ENCODE results near the gene C14orf132. TPM values are rescaled to one million over a fixed set of nuclear protein-coding genes. Genes with fewer than 3 reads are reported as not detected.
"Not testable (repeated sequence)": the region's sequence is repeated elsewhere in the genome, so short reads cannot be mapped to it uniquely, and the experiment has no call there.

Gene C14orf132
- total RNA-seq, 2 experiments from 2014 or later, result 1.6 to 2.3 TPM

- CTCF ChIA-PET, result no interaction called here
- TF ChIP-seq, protein P1, sequence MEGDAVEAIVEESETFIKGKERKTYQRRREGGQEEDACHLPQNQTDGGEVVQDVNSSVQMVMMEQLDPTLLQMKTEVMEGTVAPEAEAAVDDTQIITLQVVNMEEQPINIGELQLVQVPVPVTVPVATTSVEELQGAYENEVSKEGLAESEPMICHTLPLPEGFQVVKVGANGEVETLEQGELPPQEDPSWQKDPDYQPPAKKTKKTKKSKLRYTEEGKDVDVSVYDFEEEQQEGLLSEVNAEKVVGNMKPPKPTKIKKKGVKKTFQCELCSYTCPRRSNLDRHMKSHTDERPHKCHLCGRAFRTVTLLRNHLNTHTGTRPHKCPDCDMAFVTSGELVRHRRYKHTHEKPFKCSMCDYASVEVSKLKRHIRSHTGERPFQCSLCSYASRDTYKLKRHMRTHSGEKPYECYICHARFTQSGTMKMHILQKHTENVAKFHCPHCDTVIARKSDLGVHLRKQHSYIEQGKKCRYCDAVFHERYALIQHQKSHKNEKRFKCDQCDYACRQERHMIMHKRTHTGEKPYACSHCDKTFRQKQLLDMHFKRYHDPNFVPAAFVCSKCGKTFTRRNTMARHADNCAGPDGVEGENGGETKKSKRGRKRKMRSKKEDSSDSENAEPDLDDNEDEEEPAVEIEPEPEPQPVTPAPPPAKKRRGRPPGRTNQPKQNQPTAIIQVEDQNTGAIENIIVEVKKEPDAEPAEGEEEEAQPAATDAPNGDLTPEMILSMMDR (IDR thresholded peaks at IDR 0.05), result no peak
- POLR2A ChIA-PET, result no interaction called here
- H3K36me3 Mint-ChIP-seq (ENCODE audit: low read depth), result no peaks in the 10 kb centered on the region
- DNase-seq (no peak), ATAC-seq (no peak)
- no peak overlapping the region for H3K4me3 Mint-ChIP-seq
- H3K9me3 Mint-ChIP-seq, result peaks cover 4% of the 10 kb centered on the region
- H3K4me1 Mint-ChIP-seq (ENCODE audit: low read depth), result no peaks in the 10 kb centered on the region
- intact Hi-C loops (cut with micrococcal nuclease), result no loop called here
- H3K27me3 Mint-ChIP-seq, result peaks cover 8% of the 10 kb centered on the region
- H3K27ac Mint-ChIP-seq, result no peak overlapping the region
Measured at GRCh38 chr14:96071561-96071960, 32.4 kb downstream of the C14orf132 start.

GRCh38 chr14:96072076-96072475, 32.9 kb downstream of the C14orf132 start:
- H3K27me3 Mint-ChIP-seq, result peaks cover 10% of the 10 kb centered on the region
- POLR2A ChIA-PET, result no interaction called here
- no peaks in the 10 kb centered on the region for H3K4me1 Mint-ChIP-seq (ENCODE audit: low read depth)
- H3K9me3 Mint-ChIP-seq, result peaks cover 4% of the 10 kb centered on the region
- H3K36me3 Mint-ChIP-seq (ENCODE audit: low read depth), result no peaks in the 10 kb centered on the region
- DNase-seq (no peak), ATAC-seq (no peak)
- H3K27ac Mint-ChIP-seq, result no peak overlapping the region
- TF ChIP-seq, protein P1 (IDR thresholded peaks at IDR 0.05), result no peak
- H3K4me3 Mint-ChIP-seq, result no peak overlapping the region
- intact Hi-C loops (cut with micrococcal nuclease), result no loop called here
- CTCF ChIA-PET, result no interaction called here

GRCh38 chr14:96072746-96073145, 33.6 kb downstream of the C14orf132 start:
- POLR2A ChIA-PET, result no interaction called here
- intact Hi-C loops (cut with micrococcal nuclease), result no loop called here
- Mint-ChIP-seq H3K4me3 (no peak overlapping the region), H3K27me3 (peaks cover 15% of the 10 kb centered on the region), H3K27ac (no peak overlapping the region), H3K9me3 (peaks cover 4% of the 10 kb centered on the region), H3K4me1 (ENCODE audit: low read depth) (no peaks in the 10 kb centered on the region), H3K36me3 (ENCODE audit: low read depth) (no peaks in the 10 kb centered on the region)
- DNase-seq, result no peak
- TF ChIP-seq, protein P1 (IDR thresholded peaks at IDR 0.05), result no peak
- no peak for ATAC-seq
- CTCF ChIA-PET, result no interaction called here

GRCh38 chr14:96073260-96074039, 34.3 kb downstream of the C14orf132 start:
- CTCF ChIA-PET; intact Hi-C loops (cut with micrococcal nuclease); POLR2A ChIA-PET; ATAC-seq; H3K9me3 Mint-ChIP-seq; DNase-seq; H3K27ac Mint-ChIP-seq; H3K4me3 Mint-ChIP-seq; H3K36me3 Mint-ChIP-seq (ENCODE audit: low read depth); H3K4me1 Mint-ChIP-seq (ENCODE audit: low read depth): not testable (repeated sequence)
- H3K27me3 Mint-ChIP-seq, result peaks cover 15% of the 10 kb centered on the region

DNA sequence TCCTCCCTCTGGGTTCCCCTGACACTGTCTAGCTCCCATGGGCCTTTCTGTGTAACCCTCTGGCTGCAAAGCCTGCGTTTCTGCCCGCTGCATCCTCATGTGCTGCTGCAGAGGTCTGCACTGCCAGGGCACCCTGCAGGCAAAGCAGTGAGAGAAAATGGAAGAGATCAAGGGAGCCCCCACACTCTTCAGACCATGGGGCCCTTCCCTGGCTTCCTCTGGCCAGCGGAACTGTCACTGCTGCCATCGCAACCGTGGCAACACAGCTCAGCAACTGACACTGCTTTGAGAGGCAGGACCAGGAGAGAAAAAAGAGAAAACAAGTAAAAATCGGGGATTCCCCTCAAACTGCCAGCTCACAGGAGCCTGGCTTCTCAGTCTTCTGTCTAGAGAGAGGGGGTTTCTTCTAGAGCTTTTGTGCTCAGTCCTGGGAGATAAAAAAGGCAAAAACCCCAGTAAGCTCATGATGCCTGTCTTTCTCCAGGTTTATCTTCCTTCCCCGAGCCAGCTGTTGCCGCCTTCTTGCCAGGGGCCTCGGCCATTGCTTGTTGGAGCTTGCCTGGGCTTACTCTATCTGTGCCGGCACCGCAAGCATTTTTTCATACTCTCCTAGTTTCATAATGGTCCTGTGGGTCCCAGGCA, 38.9 kb downstream of the C14orf132 start:
- DNase-seq (no peak), ATAC-seq (no peak)
- TF ChIP-seq, protein P1 (IDR thresholded peaks at IDR 0.05), result no peak
- CTCF ChIA-PET, result no interaction called here
- Mint-ChIP-seq H3K27ac (no peak overlapping the region), H3K36me3 (ENCODE audit: low read depth) (no peaks in the 10 kb centered on the region), H3K4me3 (no peak overlapping the region), H3K4me1 (ENCODE audit: low read depth) (no peaks in the 10 kb centered on the region), H3K27me3 (peaks cover 21% of the 10 kb centered on the region), H3K9me3 (peaks cover 4% of the 10 kb centered on the region)
- intact Hi-C loops (cut with micrococcal nuclease), result no loop called here
- POLR2A ChIA-PET, result no interaction called here
